ENCODE measurements around the gene PLA2G6.
"Not testable (repeated sequence)": the region's sequence is repeated elsewhere in the genome, so short reads cannot be mapped to it uniquely, and the experiment has no call there.

Gene PLA2G6

GRCh38 chr22:38129856-38130255, 51.8 kb downstream of the PLA2G6 start:
- DNase-seq: no peak

GRCh38 chr22:38129021-38129420, 52.6 kb downstream of the PLA2G6 start:
- no peak for DNase-seq

DNA sequence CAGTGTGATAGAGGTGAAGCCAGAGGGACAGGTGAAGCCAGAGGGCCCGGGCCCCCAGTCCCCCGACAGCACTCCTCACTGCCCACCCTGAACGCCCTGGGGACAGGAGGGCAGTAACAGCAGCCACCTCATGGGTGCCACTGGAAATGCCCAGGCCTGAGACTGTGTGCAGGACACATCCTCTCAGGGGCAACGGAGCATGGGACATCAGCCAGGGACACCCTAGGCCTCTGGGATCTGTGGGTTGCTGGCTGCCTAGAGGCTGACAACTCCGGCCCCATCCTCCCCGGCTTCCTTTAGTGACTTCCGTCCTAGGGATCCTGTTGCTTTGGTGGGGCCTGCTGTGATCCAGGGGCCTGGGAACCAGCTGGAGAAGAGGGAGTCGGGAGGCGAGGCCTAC, 53.8 kb downstream of the PLA2G6 start:
- DNase-seq: no peak

DNA sequence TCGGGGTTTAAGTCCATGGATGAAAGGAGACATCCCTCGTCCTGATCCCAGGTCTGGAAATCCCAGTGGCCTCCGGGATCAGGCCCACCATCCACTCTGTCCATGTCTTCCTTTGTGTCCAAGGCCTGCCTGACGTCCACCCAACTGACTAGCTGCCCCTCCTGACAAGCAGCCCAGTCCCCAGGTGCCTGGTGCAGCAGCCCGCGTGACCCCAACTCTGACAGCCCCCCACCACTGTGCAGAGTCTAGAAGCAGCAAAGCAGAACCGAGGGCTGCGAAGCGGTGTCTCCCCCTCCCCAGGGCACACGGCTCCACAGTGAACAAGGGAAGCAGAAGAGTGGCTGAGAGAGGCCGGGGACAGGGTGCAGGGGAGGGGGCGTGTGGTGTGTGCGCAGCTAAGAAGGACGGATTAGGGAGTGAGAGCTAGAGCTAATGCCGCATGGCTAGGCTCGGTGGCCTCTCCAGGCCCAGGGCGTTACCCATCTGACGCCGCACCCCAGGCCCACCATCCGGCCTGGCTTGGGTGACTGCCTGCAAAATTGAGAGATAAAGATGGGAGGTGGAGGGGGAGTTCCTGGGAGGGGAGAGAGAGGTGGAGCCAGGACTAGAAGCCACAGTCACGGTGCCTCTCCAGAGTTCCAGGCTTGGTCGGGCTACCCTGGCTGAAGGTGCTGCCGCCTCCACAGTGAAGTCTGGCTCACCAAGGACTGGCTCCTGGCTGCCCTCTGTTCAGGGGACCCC, 54.5 kb downstream of the PLA2G6 start:
- no peak for DNase-seq

DNA sequence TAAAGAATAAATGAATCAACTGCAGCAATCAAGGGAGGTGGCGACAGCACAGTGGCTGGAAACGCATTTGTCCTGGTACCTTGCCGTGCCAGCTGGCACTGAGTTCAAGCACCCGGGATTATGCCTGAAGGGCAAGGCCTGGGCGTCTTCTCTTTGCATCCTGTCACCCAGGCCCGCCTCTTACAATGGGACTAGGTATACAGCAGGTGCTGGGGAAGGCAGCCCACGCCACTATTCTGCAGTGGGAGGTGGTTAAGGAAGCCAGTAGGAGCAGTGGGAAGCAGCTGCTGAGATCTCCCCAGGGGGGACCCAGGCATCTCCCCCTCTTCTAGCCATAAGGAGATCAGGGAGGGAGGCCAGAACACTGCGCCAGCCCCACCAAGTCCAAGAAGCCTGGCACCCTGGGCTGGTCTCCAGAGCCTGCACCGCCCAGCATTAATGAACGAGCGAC, 55.9 kb downstream of the PLA2G6 start:
- DNase-seq: no peak

DNA sequence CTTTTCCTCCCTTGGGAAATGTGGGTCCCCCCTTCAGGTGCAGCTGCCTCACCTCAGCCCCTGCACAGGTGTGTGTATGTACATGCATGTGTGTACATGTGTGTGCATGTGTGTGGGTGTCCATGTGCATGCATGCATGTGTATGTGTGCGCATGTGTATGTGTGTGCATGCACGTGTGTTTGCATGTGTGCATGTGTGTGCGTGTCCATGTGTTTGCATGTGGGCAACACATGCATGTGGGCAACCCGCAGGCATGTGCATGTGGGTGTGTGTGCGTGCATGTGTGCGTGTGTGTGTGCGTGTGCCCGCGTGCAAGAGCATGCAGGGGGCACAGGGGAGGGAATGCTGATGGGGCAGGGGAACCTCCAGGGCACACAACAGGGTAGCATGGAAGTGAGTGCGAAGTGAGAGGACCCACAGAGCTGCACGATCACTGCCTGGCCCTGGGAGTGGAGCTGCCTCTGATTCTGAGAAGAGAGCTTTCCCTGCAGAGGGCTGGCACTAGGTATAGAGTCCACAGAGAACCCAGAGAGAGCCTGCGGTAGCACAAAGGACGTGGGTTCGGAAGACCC, 56.5 kb downstream of the PLA2G6 start:
- no peak for DNase-seq

- no peak for DNase-seq
Observed at GRCh38 chr22:38124236-38124974, 57.2 kb downstream of the PLA2G6 start.

- DNase-seq: no peak
Observed at GRCh38 chr22:38122616-38123015, 59.0 kb downstream of the PLA2G6 start.

- DNase-seq: no peak
Observed at GRCh38 chr22:38120359-38121110, 61.1 kb downstream of the PLA2G6 start.

DNA sequence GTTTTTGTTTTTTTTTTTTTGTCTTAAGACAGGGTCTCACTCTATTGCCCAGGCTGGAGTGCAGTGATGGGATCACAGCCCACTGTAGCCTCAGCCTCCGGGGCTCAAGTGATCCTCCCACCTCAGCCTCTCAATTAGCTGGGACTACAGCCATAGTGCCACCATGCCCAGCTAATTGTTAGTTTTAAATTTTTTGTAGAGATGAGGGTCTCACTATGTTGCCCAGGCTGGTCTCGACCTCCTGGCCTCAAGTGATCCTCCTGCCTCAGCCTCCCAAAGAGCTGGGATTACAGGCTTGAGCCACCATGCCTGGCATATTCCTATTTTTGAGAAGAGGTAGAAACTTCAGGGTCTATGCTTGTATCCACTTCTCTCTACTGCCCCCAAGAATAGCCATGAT, 62.9 kb downstream of the PLA2G6 start:
- DNase-seq: not testable (repeated sequence)

DNA sequence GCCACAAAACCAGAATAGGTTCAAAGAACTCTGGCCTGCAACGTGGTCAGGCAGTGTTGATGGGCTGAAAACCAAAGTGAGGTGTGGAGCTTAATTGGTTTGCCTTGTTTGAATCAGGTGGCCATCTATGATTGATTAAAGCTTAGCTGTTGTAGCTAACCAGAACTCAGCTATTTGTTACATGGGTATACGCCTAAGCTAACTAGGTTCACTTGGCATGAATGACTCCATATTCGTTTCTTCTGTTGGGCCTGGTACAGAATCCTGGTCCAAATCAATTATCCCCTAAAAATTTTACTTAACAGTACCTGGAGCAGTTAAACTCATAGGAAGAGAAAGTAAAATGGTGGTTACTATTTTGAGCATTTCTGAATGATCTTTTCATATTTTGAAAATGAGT, 63.4 kb downstream of the PLA2G6 start:
- DNase-seq: no peak

- DNase-seq: not testable (repeated sequence)
Observed at GRCh38 chr22:38117556-38117955, 64.1 kb downstream of the PLA2G6 start.

DNA sequence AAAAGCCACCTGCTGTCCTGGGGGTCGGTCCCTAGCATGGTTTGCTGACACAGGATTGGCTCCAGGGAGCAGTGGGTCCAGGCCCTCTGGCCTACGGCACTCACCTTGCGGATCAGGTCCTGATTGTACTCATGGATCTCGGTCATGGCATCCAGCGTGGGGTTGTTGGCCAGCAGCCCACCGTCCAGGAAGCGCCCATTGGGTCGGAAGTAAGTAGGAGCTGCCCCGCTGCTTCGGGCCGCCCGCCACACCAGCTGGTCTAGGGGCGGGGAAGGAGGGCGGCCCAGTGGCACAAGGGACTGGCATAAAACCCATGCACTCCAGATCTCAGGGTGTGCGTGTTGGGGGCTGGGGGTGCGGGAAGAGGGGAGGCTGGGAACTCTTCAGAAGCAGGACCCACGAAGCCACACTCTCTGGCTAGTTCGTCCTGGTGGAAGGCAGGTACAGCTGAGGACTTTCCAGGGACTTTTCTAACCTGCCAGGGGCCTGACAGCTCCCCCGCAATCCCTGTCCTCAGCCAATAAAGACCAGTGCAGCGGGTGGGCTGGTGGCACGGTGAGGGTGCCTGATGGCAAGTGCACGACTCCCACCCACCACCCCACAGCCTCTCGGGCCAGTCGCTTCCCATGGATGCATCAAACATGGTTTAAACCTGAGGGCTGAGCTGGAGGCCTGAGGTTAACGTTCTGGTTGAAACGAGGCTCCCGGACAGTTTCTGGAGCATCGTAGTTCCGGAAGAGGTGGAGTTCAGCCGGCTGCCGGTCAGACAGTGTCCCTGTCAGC, 66.0 kb downstream of the PLA2G6 start:
- no peak for DNase-seq

GRCh38 chr22:38114484-38115398, 66.9 kb downstream of the PLA2G6 start:
- peak; percentile 83 to 87 for DNase-seq

- no peak for DNase-seq
Observed at GRCh38 chr22:38112381-38112780, 69.2 kb downstream of the PLA2G6 start.

DNA sequence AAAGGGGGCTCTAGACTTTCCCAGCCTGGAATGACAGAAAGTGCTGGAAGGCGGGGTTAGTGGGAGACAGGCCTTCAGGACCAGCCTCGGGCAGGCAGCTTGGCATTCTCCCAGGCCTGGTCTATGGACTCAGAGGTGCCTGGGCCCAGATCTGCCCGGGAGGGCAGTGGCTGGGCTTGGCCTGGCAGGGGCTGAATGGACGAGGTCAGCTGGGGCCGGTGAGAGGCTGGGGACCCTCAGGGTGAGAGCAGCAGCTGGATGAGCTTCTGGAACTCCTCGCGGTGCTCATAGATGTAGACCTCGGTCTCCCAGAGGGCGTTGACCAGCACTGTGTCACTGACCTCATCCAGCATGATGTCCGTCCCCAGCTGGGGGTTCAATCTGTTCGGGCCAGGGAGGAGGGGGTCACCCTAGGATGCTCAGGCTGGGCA, 69.7 kb downstream of the PLA2G6 start:
- no peak for DNase-seq

- no peak for DNase-seq
Observed at GRCh38 chr22:38110863-38111852, 70.5 kb downstream of the PLA2G6 start.

DNA sequence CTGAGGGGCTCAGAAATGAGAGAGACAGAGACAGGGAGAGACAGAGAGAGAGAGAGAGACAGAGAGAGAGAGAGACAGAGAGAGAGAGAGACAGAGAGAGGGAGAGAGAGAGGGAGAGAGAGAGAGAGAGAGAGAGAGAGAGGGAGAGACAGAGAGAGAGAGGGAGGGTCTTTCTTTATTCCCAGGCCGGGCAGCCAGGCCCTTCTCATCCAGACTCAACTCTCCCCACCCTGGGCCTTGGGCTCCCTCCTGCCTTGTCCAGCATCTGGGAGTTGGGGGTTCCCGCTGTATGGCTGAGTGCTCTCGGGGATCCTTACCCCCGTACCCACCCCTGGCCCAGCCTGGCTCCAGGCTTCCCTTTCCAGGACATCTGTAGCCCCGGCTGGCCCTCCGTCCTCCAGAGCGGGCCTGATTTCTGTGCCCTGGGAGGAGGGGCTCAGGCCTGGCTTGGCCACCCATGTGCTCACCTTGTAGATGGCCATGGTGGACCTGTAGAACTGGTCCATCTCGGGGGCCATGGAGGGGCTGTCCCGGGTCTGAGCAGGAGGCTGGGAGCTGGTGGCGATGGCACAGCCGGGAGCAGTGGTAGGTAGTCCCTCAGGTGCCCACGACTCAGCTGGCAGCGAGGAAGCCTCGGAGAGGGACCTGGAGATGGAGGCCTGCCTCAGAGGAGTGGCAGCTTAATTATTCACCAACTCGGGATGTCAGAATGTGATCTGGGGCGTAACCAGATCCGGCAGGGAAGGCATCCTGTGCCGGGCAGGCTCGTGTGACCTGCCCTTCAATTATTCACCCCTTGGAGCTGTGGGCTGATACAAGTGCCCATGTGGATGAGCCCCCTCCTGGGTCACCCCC, 71.4 kb downstream of the PLA2G6 start, which contains the start of gene BAIAP2L2:
Gene BAIAP2L2, minus strand, starts transcription at position 677 of the 855 bp plus-strand sequence. Its CDS starts 159 bp downstream, at position 518.
- no peak for DNase-seq
